Measurements from ENCODE around the gene ATG9A. TPM values are rescaled to one million over a fixed set of nuclear protein-coding genes. Genes with fewer than 3 reads are reported as not detected.
A peak's percentile ranks its signal among the peaks of the same experiment; 100 is the strongest.

ATG9A gene
- total RNA-seq, 1 donor from 2014 or later: 135 TPM

GRCh38 chr2:219182331-219183150 lies 46.9 kb downstream of the ATG9A start:
- Histone ChIP-seq H3K27me3 (no peaks in the 10 kb centered on the region), H3K4me1 (peaks cover 4 to 12% of the 10 kb centered on the region in 2 donors), H3K4me3 (no peak overlapping the region), H3K27ac (no peak overlapping the region), H3K9me3 (no peaks in the 10 kb centered on the region), H3K36me3 (peaks cover 40 to 47% of the 10 kb centered on the region in 2 donors)
- intact Hi-C loops (cut with DNase I): no loop called here
- TF ChIP-seq CTCF (IDR thresholded peaks at IDR 0.05): no peak
- peak in 1 of 2 donors; percentile 54 for DNase-seq (ENCODE audit: low spot score in 2 of 2)

GRCh38 chr2:219181531-219181930 lies 47.9 kb downstream of the ATG9A start:
- intact Hi-C loops (cut with DNase I): no loop called here
- peaks cover 40 to 47% of the 10 kb centered on the region in 2 donors for H3K36me3 ChIP-seq

GRCh38 chr2:219180961-219181360 lies 48.5 kb downstream of the ATG9A start:
- peaks cover 4 to 12% of the 10 kb centered on the region in 2 donors for H3K4me1 ChIP-seq
- no peak for TF ChIP-seq CTCF (IDR thresholded peaks at IDR 0.05)
- H3K9me3 ChIP-seq: no peaks in the 10 kb centered on the region
- intact Hi-C loops (cut with DNase I): no loop called here
- peaks cover 40 to 47% of the 10 kb centered on the region in 2 donors for H3K36me3 ChIP-seq
- no peaks in the 10 kb centered on the region for H3K27me3 ChIP-seq
- H3K27ac ChIP-seq: no peak overlapping the region
- peak in 1 of 2 donors; percentile 45 for DNase-seq (ENCODE audit: low spot score in 2 of 2)
- H3K4me3 ChIP-seq: no peak overlapping the region

More at GRCh38 chr2:219181531-219181930, 47.9 kb downstream of the ATG9A start:
- TF ChIP-seq CTCF (IDR thresholded peaks at IDR 0.05): no peak
- H3K27ac ChIP-seq: no peak overlapping the region
- no peak overlapping the region for H3K4me3 ChIP-seq
- peaks cover 4 to 12% of the 10 kb centered on the region in 2 donors for H3K4me1 ChIP-seq
- no peaks in the 10 kb centered on the region for H3K9me3 ChIP-seq
- no peaks in the 10 kb centered on the region for H3K27me3 ChIP-seq
- DNase-seq (ENCODE audit: low spot score in 2 of 2): peak in 1 of 2 donors; percentile 28

GRCh38 chr2:219179601-219180465 lies 49.6 kb downstream of the ATG9A start:
- Histone ChIP-seq H3K27ac (peak overlapping the region in 1 of 2 donors; percentile 9), H3K9me3 (no peaks in the 10 kb centered on the region), H3K4me3 (peak overlapping the region; percentile 91 to 99), H3K36me3 (peaks cover 40 to 51% of the 10 kb centered on the region in 2 donors), H3K27me3 (no peaks in the 10 kb centered on the region), H3K4me1 (peaks cover 4 to 22% of the 10 kb centered on the region in 2 donors)
- DNase-seq (ENCODE audit: low spot score in 2 of 2): peak in 1 of 2 donors; percentile 53
- no peak for TF ChIP-seq CTCF (IDR thresholded peaks at IDR 0.05)
- intact Hi-C loops (cut with DNase I): loop anchor here (5.0 kb wide), 1 partner anchor 207 kb away; the partner anchor contains the start of gene DNPEP

GRCh38 chr2:219178377-219179175 lies 50.9 kb downstream of the ATG9A start:
- Histone ChIP-seq H3K9me3 (no peaks in the 10 kb centered on the region), H3K4me1 (peaks cover 4 to 22% of the 10 kb centered on the region in 2 donors), H3K27me3 (no peaks in the 10 kb centered on the region), H3K36me3 (peaks cover 51 to 57% of the 10 kb centered on the region in 2 donors), H3K4me3 (peak overlapping the region; percentile 91 to 99), H3K27ac (peak overlapping the region; percentile 97 to 98)
- peak in 1 of 2 donors; percentile 73 for DNase-seq (ENCODE audit: low spot score in 2 of 2)
- intact Hi-C loops (cut with DNase I): loop anchor here (1.0 to 5.0 kb wide), 6 partner anchors 28 to 209 kb away; partner anchors contain the start of genes ABCB6, DNAJB2, DNPEP and ZFAND2B
- TF ChIP-seq CTCF (IDR thresholded peaks at IDR 0.05): no peak
